HCT116 (cell line): ENCODE measurements around the gene UNC5C. TPM values are rescaled to one million over a fixed set of nuclear protein-coding genes. Genes with fewer than 3 reads are reported as not detected.

Experiments used
- ATAC-seq: fragments of 200-7000 bp; cut with Tn5 transposase; 2 replicates; pipeline ENCODE4 v1.9.1; 2020; ENCODE audit warnings: mild to moderate bottlenecking, moderate library complexity
- BruUV-seq: library from RNA; stranded (reverse); fragments of 400-500 nt; replicated peaks from 2 replicates; lab custom pipeline; 2021; lab: Mats Ljungman, UMichigan
- CTCF ChIA-PET: fragments of 300-600 bp; sonication (Branson Sonifier 250); formaldehyde crosslinking; loops from one replicate; lab custom pipeline; 2021; ENCODE audit warnings: antibody characterized with exemption; lab: Charles Lee
- POLR2A ChIA-PET: fragments of 300-600, 350-600 bp; sonication (Branson Sonifier 250); formaldehyde crosslinking; loops from one replicate; lab custom pipeline; 2021; ENCODE audit warnings: antibody characterized with exemption; lab: Charles Lee
- RAD21 ChIA-PET, 2 experiments: fragments of 300-600 bp; sonication (Branson Sonifier 250); formaldehyde crosslinking; loops; one replicate each; lab custom pipeline; 2023; ENCODE audit warnings: low total read pairs in 2 of 2; ENCODE audit not compliant: uncharacterized antibody in 2 of 2, unreplicated experiment in 2 of 2, low non-redundant PET in 1 of 2; lab: Charles Lee
- DNase-seq: peaks from one replicate; pipeline ENCODE4 v3.0.0-alpha.2; 2010; ENCODE audit warnings: low read depth, low spot score
- H2AFZ ChIP-seq: fragments of 200-600 bp; shearing (Covaris generic), sonication (generic); 2 replicates; pipeline ENCODE4 v1.6.1; 2017; ENCODE audit warnings: low read depth, mixed run types, mixed read lengths, antibody characterized with exemption, low read length; ENCODE audit not compliant: poor library complexity, severe bottlenecking
- H3K27ac ChIP-seq: 2 replicates; pipeline ENCODE4 v1.5.1; 2012; ENCODE audit warnings: low read depth, low read length
- H3K27me3 ChIP-seq: fragments of 200-600 bp; sonication (generic); 2 replicates; pipeline ENCODE4 v1.6.1; 2016; ENCODE audit warnings: mixed run types, low read length, mixed read lengths; ENCODE audit not compliant: insufficient read depth
- H3K36me3 ChIP-seq, 2 experiments: fragments of 200-500 bp in 1 of 2; fragments of 200-600 bp in 1 of 2; sonication (Bioruptor generic) in 1 of 2; sonication (generic) in 1 of 2; 2 replicates each; pipeline versions ENCODE4 v1.5.1 to v1.6.1; 2014 to 2016; ENCODE audit warnings: low read length in 2 of 2, inconsistent platforms in 1 of 2, mixed read lengths in 1 of 2, mixed run types in 1 of 2; ENCODE audit not compliant: insufficient read depth in 2 of 2, control insufficient read depth in 1 of 2
- H3K4me1 ChIP-seq, 2 experiments: fragments of 200-600 bp in 1 of 2; sonication (generic) in 1 of 2; 2 replicates each; pipeline versions ENCODE4 v1.5.1 to v1.6.1; 2012 to 2017; ENCODE audit warnings: low read length in 2 of 2, inconsistent platforms in 1 of 2, mild to moderate bottlenecking in 1 of 2, mixed read lengths in 1 of 2, mixed run types in 1 of 2, moderate library complexity in 1 of 2; ENCODE audit not compliant: insufficient read depth in 2 of 2, control insufficient read depth in 1 of 2
- H3K4me2 ChIP-seq: fragments of 200-600 bp; sonication (generic); 2 replicates; pipeline ENCODE4 v1.6.1; 2017; ENCODE audit warnings: mixed run types, low read length, mixed read lengths
- H3K4me3 ChIP-seq, 2 experiments: fragments of 200-600 bp in 1 of 2; sonication (generic) in 1 of 2; replicated peaks in 1 of 2; 2 replicates each; pipeline ENCODE4 v1.5.1; 2011 to 2016; ENCODE audit warnings: low read length in 2 of 2, control low read depth in 1 of 2, low read depth in 1 of 2, mild to moderate bottlenecking in 1 of 2, mixed read lengths in 1 of 2, mixed run types in 1 of 2
- H3K79me2 ChIP-seq: fragments of 200-600 bp; sonication (generic); 2 replicates; pipeline ENCODE4 v1.6.1; 2017; ENCODE audit warnings: mild to moderate bottlenecking, mixed run types, low read length, moderate library complexity, mixed read lengths; ENCODE audit not compliant: insufficient read depth
- H3K9ac ChIP-seq: fragments of 200-600 bp; sonication (generic); 2 replicates; pipeline ENCODE4 v1.6.1; 2016; ENCODE audit warnings: low read length, mixed read lengths
- H3K9me2 ChIP-seq: fragments of 200-600 bp; sonication (generic), shearing (Covaris generic); 2 replicates; pipeline ENCODE4 v1.6.1; 2017; ENCODE audit warnings: mixed run types, mild to moderate bottlenecking, moderate library complexity; ENCODE audit not compliant: insufficient read depth
- H3K9me3 ChIP-seq, 2 experiments: fragments of 200-500 bp in 1 of 2; fragments of 200-600 bp in 1 of 2; sonication (Bioruptor generic) in 1 of 2; sonication (generic) in 1 of 2; 2 replicates each; pipeline ENCODE4 v1.6.1; 2014 to 2017; ENCODE audit warnings: low read length in 2 of 2, mixed read lengths in 2 of 2, inconsistent platforms in 1 of 2, low read depth in 1 of 2, mild to moderate bottlenecking in 1 of 2, mixed run types in 1 of 2, moderate library complexity in 1 of 2; ENCODE audit not compliant: control insufficient read depth in 1 of 2, insufficient read depth in 1 of 2
- H4K20me1 ChIP-seq: fragments of 200-600 bp; sonication (generic), shearing (Covaris generic); 2 replicates; pipeline ENCODE4 v1.6.1; 2017; ENCODE audit warnings: mixed run types, mild to moderate bottlenecking, moderate library complexity; ENCODE audit not compliant: insufficient read depth
- EZH2 ChIP-seq: fragments of 200-600 bp; sonication (generic); IDR thresholded peaks from 2 replicates; pipeline ENCODE4 v1.6.1; 2017; ENCODE audit warnings: antibody characterized with exemption, mixed run types
- JUND ChIP-seq: IDR thresholded peaks from 2 replicates; pipeline ENCODE4 v1.6.1; 2012
- POLR2A ChIP-seq: IDR thresholded peaks from 2 replicates; pipeline ENCODE4 v1.7.0; 2011; ENCODE audit warnings: borderline replicate concordance; ENCODE audit not compliant: insufficient read depth, insufficient read length; ENCODE audit errors: extremely low read depth
- POLR2AphosphoS5 ChIP-seq: IDR thresholded peaks from 2 replicates; pipeline ENCODE4 v1.6.1; 2011; ENCODE audit warnings: mild to moderate bottlenecking, low read depth, low read length, moderate library complexity
- SIN3A ChIP-seq: IDR thresholded peaks from 2 replicates; pipeline ENCODE4 v1.6.1; 2012; ENCODE audit warnings: low read depth
- SP1 ChIP-seq: IDR thresholded peaks from 2 replicates; pipeline ENCODE4 v1.6.1; 2012; ENCODE audit warnings: low read depth
- ZNF274 ChIP-seq: fragments of 200-500 bp; sonication (Bioruptor generic); IDR thresholded peaks from 2 replicates; pipeline ENCODE4 v1.6.1; 2014; ENCODE audit warnings: mild to moderate bottlenecking, low read depth, low read length, inconsistent platforms
- intact Hi-C: fragments of 100-400 bp; cut with micrococcal nuclease; formaldehyde crosslinking; loops from 2 replicates; pipeline ENCODE4 v1.10.0; 2022
- total RNA-seq: library from RNA; stranded (reverse); gene quantifications from one replicate; pipeline ENCODE4 v1.2.1, GENCODE V29; 2021; ENCODE audit not compliant: unreplicated experiment
- TF ChIP-seq, protein P1 (sequence below): IDR thresholded peaks from 2 replicates; pipeline ENCODE4 v1.6.1; 2011; ENCODE audit warnings: mild to moderate bottlenecking, low read length, moderate library complexity; ENCODE audit not compliant: insufficient replicate concordance; ENCODE audit errors: extremely low read depth

The UNC5C gene
- total RNA-seq, 1 experiment from 2014 or later: not detected

DNA sequence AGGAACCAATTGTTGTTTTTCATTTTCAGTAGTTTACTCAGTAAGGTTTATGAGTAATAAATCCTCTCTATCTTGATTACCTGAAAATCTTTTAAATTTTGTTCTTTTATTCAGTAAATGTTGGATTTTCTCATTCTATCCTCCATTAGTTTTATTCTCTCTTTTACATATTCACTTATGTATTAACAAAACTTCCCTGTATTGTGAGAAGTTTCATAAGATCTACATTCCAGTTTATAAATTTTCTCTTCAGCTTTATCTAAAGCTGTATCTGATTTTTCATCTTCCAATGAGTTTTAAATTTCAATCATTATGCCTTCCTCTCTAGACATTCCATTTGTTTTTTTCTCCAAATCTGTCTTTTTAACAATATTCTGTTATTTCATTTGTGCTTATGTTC lies 310.2 kb downstream of the UNC5C start:
- POLR2A ChIA-PET: no interaction called here
- BruUV-seq: no TSS peak
- Histone ChIP-seq H3K9me3 (no peaks in the 10 kb centered on the region), H3K27me3 (no peaks in the 10 kb centered on the region), H2AFZ (no peak overlapping the region), H3K4me2 (no peak overlapping the region), H3K9ac (no peak overlapping the region), H3K27ac (no peak overlapping the region), H3K4me1 (no peaks in the 10 kb centered on the region), H4K20me1 (no peaks in the 10 kb centered on the region), H3K4me3 (no peak overlapping the region), H3K79me2 (no peaks in the 10 kb centered on the region), H3K9me2 (no peaks in the 10 kb centered on the region), H3K36me3 (no peaks in the 10 kb centered on the region)
- RAD21 ChIA-PET: no interaction called here
- CTCF ChIA-PET: no interaction called here
- no peak for TF ChIP-seq JUND
- ATAC-seq (no peak), DNase-seq (no peak)
- intact Hi-C loops: no loop called here

DNA sequence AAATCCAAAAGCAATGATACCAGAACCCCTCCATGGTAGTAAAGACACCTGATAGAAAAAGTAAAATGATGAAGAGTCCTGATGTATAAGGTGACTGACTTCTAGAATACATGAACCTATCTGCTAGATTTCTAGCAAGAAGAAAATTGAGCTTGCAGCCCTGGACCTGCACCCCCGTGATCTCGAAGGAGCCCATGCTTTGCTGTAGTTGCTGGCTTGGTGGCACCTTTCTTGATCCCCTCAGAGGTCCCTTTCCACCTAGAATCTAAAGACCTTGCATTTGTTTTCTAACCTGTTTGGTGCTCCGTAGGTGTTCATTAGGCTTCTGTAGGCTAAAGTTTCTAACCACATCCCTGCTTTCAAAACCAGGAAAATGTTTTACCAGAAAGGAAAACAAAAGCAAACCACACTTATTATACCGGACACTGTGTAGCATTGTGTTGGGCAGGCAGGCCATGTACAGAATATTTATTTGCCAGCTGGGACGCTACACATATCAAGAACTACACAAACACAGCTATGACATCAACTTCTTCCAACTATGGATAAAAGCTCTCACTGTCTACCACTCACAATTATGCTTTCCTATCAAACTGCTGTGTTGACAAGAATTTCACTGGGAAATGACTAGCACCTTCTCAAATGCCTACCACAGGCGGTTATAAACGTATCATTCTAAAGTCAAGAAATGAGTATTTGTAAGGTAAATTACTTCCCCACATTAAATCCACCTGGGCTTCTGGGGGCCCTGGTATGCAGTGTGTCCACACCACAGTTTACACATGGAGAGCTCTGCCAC lies 316.2 kb downstream of the UNC5C start:
- no peak overlapping the region for H3K4me3 ChIP-seq
- POLR2A ChIA-PET: no interaction called here
- H3K9me3 ChIP-seq: no peaks in the 10 kb centered on the region
- no peaks in the 10 kb centered on the region for H4K20me1 ChIP-seq
- no TSS peak for BruUV-seq
- H3K36me3 ChIP-seq: no peaks in the 10 kb centered on the region
- no peak for ATAC-seq
- H3K27ac ChIP-seq: no peak overlapping the region
- intact Hi-C loops: no loop called here
- no peaks in the 10 kb centered on the region for H3K79me2 ChIP-seq
- H3K4me1 ChIP-seq: no peaks in the 10 kb centered on the region
- no peak overlapping the region for H2AFZ ChIP-seq
- H3K27me3 ChIP-seq: no peaks in the 10 kb centered on the region
- no peaks in the 10 kb centered on the region for H3K9me2 ChIP-seq
- RAD21 ChIA-PET: no interaction called here
- DNase-seq: no peak
- CTCF ChIA-PET: no interaction called here
- H3K4me2 ChIP-seq: no peak overlapping the region
- no peak for TF ChIP-seq SP1
- no peak for TF ChIP-seq SIN3A
- TF ChIP-seq POLR2A: no peak
- TF ChIP-seq EZH2: no peak
- TF ChIP-seq, protein P1, sequence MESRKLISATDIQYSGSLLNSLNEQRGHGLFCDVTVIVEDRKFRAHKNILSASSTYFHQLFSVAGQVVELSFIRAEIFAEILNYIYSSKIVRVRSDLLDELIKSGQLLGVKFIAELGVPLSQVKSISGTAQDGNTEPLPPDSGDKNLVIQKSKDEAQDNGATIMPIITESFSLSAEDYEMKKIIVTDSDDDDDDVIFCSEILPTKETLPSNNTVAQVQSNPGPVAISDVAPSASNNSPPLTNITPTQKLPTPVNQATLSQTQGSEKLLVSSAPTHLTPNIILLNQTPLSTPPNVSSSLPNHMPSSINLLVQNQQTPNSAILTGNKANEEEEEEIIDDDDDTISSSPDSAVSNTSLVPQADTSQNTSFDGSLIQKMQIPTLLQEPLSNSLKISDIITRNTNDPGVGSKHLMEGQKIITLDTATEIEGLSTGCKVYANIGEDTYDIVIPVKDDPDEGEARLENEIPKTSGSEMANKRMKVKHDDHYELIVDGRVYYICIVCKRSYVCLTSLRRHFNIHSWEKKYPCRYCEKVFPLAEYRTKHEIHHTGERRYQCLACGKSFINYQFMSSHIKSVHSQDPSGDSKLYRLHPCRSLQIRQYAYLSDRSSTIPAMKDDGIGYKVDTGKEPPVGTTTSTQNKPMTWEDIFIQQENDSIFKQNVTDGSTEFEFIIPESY: no peak
- no peak for TF ChIP-seq ZNF274
- TF ChIP-seq POLR2AphosphoS5: no peak
- no peak overlapping the region for H3K9ac ChIP-seq
